NCI-H2107 (cell line): ENCODE results near the gene PACRG.
"Not testable (repeated sequence)": the region's sequence is repeated elsewhere in the genome, so short reads cannot be mapped to it uniquely, and the experiment has no call there.

ENCODE experiments used
- DNase-seq: peaks from one replicate; lab custom pipeline; 2025; lab: John Stamatoyannopoulos, UW

The PACRG gene

DNA sequence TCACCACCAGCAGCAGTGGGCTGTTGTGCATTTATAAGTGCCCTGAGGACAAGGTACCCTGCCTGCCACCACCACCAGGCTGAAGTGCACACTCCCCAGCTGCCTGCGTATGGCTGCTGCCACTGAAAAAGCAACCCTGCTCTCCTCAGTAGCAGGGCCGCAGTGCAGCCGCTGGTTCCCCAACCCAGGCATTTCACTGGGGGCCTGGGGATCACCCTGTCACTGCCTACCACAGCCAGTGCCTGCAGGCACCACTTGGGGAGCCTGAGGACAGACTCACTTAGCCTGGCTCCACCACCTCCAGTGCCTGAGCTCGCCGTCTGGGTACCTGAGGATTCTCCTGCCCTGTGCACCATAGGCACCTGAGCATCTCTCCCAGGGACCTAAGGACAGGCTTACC is 215.6 kb downstream of the PACRG start:
- DNase-seq: no peak

DNA sequence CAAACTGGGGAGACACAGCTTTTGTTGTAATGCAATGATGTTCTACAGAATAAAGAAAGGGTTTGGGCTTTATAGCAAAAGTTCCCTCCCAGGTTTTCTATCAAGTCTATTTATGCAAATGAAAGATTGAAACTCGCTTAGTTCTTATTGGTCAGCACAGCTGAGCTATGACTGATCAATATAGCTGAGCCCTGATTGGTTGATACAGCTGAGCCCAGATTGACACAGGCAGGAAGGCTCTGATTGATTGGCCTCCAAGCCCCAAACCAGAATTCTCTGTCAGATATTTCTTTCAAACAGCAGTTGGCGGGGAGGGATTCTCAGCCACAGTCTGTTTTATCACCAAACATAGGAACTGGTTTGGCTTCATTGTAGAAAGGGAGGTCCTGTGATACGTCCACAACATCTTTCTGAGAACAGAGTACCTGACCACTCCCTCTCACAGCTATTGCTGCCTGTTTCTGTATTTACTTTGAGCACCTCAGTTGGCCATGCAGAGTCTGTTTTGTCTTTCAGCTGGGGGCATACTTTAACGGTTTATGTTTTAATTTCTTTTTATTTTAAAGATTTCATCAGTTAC is 223.5 kb downstream of the PACRG start:
- no peak for DNase-seq

DNA sequence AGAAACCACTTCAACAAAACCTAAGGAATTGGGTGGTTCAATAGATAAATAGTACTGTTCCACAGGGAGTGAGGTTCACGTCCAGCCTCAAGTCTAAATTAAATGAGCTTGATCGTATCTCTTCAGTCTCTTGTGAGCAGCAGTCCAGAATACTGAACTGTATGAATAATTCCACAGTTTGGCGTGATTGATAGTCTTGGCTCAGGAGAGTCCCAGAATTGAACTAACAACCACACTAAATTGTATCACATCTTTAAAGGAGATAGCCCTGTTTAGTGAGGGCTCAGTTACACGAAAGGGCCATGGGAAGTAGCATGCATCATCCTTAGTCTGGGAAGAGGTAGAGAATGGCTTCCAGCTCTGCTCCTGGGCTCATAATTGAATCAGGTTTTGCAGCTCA is 224.6 kb downstream of the PACRG start:
- no peak for DNase-seq

GRCh38 chr6:162957062-162957461 is 229.3 kb downstream of the PACRG start:
- DNase-seq: no peak

DNA sequence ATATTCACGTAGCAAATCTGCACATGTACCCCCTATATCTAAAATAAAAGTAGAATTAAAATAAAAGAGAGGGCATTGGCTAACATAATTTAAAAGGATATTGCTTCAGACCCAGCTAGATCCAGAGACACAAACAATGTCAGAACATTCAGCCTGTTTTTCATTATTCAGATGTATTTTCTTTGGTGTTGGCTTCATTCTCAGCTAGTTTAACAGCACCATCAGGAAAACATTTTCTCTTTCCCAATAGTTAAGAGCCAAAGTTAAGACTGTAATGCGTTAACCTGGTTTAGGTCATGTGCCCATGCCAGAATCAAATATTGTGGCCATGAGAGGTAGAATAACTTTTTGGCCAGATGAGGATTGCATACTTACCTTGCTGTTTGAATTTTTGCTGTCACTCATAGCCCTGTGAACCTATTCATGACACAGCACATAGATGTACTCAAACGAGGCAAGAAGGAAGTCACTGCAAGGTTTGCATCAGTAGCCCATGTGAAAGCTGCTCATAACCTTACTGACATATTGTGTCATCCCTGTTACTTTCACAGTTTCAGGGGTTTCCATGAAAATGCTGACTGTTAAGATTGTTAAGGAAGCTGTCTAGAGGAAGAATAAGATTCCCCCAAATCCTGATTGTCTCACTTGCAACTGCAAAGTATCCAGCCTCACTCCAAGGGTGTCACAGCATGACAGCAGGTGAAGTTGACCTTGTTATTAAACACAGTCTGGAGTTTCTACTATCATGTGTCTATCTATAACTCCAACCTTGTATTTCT is 233.1 kb downstream of the PACRG start:
- DNase-seq: no peak

DNA sequence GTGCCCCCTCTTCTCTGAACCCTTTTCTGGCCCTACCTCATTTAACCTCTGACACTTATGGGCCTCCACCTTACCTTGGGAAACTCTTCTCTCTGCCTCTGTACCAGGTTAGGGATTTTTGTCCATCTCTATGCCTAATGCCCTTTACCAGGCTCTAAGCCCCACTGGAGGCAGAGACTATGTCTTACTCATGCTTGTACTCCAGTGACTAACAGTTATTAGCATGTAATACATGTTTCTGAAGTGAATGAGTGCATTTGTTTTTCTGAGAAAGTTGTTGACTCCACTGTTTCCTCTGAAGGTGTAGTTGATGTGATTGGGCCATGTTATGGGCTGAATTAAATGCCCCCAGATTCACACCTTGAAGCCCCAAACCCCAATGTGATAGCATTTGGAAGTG is 234.3 kb downstream of the PACRG start:
- DNase-seq: no peak

DNA sequence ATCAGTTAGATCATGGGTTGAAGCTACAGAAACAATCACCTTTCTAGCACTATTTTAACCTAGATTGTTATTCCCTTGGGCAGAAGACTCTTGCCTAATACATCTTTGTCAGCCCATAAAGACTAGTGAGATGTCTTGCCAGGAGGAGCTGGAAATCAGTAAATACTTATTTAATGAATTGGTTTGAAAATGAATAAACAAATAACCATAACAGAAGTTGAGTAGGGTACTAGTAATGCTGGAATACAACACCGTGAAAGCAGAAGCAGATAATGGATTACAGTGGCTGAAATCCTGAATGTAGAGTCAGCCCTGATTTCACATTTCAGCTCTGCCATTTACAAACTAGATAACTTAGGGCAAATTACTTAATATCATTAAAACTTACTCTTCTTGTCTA is 236.1 kb downstream of the PACRG start:
- DNase-seq: no peak

DNA sequence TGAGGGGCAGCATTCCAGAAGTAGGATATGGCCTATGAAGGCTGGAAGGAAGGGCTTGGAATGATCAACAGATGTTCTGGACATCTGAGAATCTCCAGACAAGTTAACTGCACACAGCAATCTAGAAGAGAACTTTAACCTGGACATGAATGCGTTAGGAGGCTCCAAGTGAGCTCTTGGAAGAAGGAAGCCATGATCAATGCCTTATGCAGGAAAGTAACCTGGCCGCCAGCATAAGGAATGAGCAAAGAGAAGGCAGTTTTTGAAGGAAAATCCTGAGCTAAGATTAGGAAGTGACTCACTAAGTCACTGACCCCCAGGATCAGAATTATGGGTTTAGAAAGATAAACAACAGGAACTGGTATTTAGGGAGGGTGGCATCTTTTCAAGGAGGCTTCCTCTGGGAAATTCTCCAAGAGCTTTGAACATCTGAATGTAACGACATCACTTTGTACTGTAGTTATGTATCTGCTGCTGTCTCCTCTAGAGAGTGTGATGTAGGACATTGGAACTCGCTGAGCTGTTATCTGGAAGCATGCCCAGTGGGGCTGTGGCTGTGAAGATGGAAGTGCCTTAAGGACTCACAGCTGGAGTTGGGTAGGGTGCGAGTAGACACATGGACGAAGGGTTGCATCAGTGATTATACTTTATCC is 236.8 kb downstream of the PACRG start:
- no peak for DNase-seq

DNA sequence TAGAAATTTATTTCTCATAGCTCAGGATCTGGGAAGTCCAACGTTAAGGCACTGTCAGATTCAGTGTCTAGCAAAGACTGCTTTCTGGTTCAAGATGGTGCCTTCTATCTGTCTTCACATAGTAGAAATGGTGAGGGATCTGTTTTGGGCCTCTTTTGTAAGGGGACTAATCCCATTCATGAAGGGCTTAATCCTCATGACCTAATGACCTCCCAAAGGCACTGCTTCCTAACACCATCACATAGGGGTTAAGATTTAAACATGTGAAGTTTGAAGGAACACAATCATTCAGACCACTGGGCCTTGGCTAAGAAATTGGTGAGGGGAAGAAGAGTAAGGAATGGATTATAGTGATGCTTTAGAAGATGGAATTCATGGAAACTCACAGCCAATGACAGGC is 237.6 kb downstream of the PACRG start:
- DNase-seq: no peak

DNA sequence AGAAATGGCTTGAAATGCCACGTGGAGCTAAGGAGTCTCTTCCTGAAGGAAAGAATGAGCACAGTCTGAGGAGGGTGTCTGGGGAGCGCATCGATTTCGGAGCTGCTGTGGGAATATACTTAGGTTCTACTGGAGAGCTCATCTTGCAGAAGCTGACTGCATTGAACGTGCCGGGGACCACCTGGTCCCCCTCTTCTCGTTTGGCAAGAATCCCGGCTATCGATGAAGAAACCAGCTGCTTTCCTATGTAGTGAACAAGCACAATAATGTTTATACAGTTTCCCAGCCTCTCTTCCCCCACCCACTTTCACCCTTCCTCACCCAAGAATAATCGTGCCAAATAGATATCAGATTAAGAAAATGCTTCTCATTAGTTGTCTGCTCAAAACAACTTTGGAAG is 242.5 kb downstream of the PACRG start:
- DNase-seq: no peak

GRCh38 chr6:162971356-162971755 is 243.6 kb downstream of the PACRG start:
- no peak for DNase-seq

DNA sequence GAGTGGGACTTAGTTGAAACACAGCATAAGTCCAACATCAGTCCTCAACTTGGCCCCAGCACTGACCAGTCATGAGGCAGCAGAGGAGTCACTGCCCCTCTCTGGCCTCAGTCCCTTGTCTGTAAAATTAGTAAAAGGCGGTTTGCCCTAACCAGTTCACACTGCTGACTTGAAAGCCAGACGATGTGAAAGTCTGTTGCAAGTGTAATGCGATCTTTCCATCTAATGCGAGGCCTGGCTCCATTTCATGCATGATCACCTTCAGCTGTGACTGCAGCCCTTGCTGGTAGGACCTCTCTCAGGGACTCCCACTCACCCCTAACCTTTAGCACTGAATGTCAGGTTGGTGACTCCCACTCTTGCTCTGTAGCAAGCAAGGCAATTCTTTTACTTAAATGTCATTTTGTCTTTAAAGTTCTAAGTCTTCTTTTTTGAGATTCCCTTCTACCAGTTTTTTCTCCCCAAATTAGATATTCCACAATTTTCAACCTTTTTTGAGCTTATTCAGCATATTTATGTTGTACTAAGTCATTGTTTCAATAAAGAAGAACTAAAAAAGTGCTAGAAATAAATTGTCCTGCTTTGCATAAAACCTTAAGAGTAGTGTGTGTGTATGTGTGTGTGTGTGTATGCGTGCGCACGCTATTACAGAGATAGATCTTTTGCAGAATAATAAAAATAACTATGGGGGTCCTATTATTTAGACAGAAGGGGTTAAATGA is 245.5 kb downstream of the PACRG start:
- no peak for DNase-seq

GRCh38 chr6:162973980-162974379 is 246.2 kb downstream of the PACRG start:
- DNase-seq: no peak

DNA sequence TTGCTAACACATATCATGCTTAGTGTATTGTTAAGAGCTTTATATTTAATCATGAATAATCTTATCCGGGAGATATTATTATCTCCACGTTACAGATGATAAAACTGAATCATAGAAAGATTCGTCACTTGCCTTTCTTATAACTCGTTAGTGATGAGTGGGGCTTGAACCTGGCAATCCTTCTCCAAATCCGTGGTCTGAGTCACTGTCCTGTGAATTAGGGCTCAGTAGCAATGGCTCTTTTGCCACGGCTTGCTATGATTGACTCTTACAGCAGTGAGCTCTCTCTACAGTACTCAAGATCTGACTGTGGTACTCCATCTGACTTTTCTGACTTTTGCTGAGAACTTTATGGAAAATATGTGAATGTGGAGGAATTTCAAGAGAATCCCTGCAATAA is 246.9 kb downstream of the PACRG start:
- no peak for DNase-seq

DNA sequence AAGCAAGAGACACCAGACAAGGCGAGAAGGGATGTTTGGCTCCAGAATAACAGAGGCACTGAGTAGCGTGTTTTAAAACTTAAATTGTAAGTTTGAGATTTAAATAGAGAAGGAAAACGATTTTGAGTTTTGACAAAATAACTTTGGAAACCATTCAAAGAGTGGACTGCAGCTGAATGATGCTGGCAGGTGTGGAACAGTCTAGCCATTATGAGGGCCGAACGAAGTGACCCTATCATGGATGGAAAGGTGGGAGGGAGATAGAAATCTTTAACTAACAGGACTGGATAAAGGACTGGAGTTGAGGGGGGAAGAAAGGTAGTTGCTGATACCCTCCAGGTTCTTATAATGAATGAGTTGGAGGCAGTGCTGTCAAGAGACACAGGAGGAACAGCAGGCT is 248.4 kb downstream of the PACRG start:
- DNase-seq: no peak

GRCh38 chr6:162983234-162983633 is 255.5 kb downstream of the PACRG start:
- not testable (repeated sequence) for DNase-seq

DNA sequence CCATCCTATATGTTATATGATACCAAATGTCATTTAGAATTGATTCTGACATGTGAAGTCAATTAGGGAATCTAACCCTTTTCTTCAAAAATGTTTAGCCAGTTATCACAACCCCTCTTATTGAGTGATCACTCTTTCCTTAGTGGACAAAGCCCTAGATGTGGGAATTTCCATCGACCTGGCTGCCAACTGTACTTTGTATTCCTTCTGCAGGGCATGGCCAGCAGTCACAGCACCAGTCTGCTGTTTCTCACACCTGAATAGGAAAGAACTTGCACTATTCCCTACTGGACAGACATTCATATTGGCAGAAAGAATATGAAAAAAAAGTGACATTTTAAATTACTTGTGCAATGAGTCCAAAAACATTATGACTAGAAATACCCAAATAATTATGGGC is 271.0 kb downstream of the PACRG start:
- DNase-seq: no peak

DNA sequence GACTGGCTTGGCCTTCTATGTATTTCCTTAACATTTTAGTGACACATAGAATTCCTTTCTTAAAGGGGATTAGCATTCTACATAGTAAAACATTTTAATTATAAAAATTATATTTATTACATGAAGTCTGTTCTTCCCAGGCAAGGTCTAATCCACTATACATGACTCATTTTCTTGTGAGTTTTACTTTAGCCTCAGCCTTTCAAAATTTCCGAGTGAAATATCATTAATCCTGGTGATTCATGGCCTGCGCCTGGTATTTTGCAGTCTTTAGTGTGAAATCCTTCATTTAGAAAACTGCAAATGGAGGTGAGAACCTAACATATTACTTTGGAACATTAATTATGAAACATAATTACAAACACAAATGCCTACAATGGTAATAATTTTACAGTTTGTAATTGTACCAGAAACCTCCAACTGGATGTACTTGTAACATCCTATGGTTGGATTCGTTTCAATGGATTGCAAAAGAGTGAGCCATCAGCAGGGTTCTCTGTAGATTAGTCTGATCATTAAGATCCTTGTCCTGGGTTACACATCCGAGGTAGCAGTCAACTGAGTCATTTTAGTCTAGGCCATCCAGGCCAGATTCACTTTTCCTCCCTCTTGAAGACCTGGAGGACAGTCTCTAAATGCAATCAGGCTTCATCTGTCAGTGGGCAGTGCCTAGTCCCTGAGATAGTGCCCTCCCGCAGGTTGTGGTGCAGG is 272.0 kb downstream of the PACRG start:
- DNase-seq: no peak

GRCh38 chr6:163001330-163001729 is 273.6 kb downstream of the PACRG start:
- no peak for DNase-seq

DNA sequence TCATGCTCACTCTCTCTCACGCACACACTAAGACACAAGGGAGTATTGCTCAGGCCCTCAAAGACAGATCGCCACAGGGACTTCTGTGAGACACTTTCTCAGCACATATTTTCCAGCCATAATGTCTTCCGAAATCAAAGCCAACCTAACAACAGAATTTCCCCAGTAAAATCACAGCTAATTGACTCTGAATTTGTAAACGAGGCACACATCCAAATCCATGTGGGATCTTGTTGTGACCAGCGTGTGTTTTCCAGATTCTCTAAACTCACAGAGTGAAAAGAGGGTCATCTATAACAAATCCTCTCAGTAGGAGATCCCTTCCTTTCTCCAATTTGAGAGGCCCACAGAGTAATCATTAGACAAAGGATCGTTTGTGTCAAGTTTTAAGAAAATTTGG is 280.4 kb downstream of the PACRG start:
- DNase-seq: no peak

DNA sequence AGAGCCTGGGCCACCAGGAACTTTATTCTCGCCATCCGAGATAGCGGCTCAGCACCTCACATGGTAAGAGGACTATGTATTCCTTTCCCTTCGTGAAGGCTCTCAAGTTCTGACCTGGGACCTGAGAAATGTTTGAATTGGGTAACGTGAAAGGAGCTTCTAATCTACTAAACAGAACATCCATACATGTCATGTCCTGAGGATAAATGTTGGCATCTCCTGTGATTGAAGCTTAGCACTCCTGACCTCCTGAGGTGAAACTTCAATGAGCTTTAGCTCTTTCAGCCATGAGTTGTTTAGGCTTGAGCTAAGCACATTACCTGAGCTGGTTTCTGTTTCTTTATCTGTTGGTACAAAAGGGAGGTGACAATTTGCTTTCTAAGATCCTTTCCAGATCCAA is 280.9 kb downstream of the PACRG start:
- DNase-seq: no peak

DNA sequence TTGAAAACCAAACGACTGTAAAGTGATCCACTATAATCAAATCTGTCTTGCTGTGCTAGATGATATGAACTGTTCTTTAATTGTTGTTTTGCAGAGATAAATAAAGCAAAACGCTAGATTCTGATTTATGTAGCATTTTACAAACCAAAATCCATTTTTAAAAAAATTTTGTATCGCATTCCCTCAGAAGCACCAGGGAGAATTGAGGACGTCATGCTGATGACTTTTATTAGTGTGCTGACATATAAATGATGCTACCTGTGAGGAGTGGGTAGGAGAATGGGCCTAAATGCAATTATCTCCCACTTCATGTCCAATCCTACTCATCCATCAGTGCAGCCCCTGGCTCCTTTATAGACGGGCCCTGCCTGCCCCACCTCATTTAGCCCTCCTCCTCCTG is 282.4 kb downstream of the PACRG start:
- no peak for DNase-seq
